Skeletal muscle satellite cell (primary cell): Measurements from ENCODE around the gene NUP42.
"Not testable (repeated sequence)": the region's sequence is repeated elsewhere in the genome, so short reads cannot be mapped to it uniquely, and the experiment has no call there.

Experiments
- H3K27me3 ChIP-seq: 2 replicates; pipeline ENCODE4 v1.7.0; 2013; ENCODE audit warnings: low read length; ENCODE audit not compliant: control insufficient read depth, insufficient read depth
- H3K36me3 ChIP-seq: 2 replicates; pipeline ENCODE4 v1.7.0; 2013; ENCODE audit warnings: mild to moderate bottlenecking, control low read depth, low read length; ENCODE audit not compliant: insufficient read depth
- H3K4me1 ChIP-seq: 2 replicates; pipeline ENCODE4 v1.7.0; 2013; ENCODE audit warnings: low read length; ENCODE audit not compliant: control insufficient read depth, insufficient read depth
- H3K4me2 ChIP-seq: 2 replicates; pipeline ENCODE4 v1.7.0; 2013; ENCODE audit warnings: mild to moderate bottlenecking, low read length
- H3K4me3 ChIP-seq: 2 replicates; pipeline ENCODE4 v1.7.0; 2013; ENCODE audit warnings: low read length
- H3K9ac ChIP-seq: 2 replicates; pipeline ENCODE4 v1.7.0; 2013; ENCODE audit warnings: mild to moderate bottlenecking, low read depth, low read length, moderate library complexity
- H3K9me3 ChIP-seq: replicated peaks from 2 replicates; pipeline ENCODE4 v1.7.0; 2013; ENCODE audit warnings: mild to moderate bottlenecking, control low read depth, low read length

NUP42 gene

DNA sequence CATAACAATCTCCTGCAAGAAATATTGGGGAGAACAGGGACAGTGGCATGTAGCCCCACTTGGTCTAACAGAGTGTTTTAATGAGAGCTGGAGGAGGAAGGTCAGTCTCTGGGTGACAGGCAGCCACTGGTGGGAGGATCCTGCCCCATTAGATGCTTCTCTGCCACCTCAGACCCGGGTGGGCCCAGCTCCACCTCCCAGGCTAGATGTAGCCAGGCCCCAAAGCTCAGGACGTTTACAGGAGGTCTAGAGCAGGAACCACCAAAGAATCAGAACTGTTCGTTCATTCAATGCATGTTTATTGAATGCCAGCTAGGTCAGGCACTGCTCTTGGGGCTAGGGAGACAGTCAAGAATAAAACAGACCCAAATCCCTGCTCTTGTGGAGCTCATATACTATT is 36.3 kb downstream of the NUP42 start:
- Histone ChIP-seq H3K27me3 (no peaks in the 10 kb centered on the region), H3K9me3 (no peaks in the 10 kb centered on the region), H3K4me2 (no peak overlapping the region), H3K4me3 (no peak overlapping the region), H3K9ac (no peak overlapping the region), H3K4me1 (no peaks in the 10 kb centered on the region), H3K36me3 (no peaks in the 10 kb centered on the region)

DNA sequence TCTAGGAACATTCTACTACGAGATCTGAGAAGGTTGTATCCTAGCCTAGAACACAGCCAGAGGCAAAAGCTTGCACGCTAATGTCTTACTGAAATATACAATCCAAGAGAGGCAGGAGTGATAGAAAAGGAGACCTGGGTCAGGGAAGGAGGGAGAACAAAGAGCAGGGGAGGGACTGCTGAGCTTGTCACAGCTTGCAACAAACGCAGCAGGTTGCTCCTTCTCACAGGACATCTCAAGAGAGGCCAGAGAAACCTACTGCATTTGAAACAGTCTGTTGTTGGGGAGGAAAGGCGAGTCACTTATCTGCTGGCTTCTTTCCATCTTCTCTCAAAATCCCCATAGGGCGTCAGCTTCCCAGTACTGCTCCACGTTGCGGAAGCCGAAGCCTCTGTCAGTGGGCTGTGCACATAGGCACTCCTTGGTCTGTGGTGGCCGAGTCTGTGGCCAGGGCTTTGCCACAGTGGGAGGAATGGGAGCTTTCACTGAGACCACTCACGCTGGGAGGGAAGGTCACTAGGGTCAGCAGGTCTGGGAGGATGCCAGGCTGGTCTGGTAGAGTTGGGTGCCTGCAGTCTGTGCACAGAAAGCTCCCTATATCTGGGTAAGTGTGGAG is 39.0 kb downstream of the NUP42 start:
- Histone ChIP-seq H3K4me3 (no peak overlapping the region), H3K27me3 (no peaks in the 10 kb centered on the region), H3K9me3 (no peaks in the 10 kb centered on the region), H3K4me2 (no peak overlapping the region), H3K4me1 (no peaks in the 10 kb centered on the region), H3K36me3 (no peaks in the 10 kb centered on the region), H3K9ac (no peak overlapping the region)

DNA sequence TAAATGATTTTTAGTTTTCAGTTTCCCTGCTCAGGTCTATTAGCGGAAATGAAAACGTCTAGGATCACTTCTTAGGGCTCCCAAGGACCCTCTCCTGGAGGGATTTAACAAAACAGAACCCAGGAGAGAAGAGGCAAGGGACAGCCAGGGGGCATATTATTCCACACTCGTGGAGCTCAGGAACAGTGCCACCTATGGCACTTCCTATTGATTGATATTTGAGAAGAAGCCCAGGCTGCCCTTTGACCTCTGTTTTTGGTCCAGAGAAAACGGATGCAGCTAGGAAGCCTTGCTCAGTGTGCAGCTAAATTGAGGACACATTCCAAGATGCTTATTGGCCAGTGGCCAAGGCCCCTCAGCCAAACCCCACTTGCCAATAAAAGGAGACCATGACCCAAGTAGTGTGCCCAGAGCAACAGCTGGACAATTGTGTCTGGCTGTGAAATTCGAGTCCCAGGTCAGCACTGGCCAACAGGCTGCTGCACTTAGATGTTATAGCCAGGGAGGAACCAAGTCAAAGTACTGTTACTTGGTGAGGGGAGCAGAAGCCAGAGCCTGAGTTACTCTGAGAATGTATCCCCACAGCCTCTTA is 40.7 kb downstream of the NUP42 start:
- Histone ChIP-seq H3K4me1 (no peaks in the 10 kb centered on the region), H3K9me3 (no peaks in the 10 kb centered on the region), H3K27me3 (no peaks in the 10 kb centered on the region), H3K9ac (no peak overlapping the region), H3K36me3 (no peaks in the 10 kb centered on the region), H3K4me2 (no peak overlapping the region), H3K4me3 (no peak overlapping the region)

DNA sequence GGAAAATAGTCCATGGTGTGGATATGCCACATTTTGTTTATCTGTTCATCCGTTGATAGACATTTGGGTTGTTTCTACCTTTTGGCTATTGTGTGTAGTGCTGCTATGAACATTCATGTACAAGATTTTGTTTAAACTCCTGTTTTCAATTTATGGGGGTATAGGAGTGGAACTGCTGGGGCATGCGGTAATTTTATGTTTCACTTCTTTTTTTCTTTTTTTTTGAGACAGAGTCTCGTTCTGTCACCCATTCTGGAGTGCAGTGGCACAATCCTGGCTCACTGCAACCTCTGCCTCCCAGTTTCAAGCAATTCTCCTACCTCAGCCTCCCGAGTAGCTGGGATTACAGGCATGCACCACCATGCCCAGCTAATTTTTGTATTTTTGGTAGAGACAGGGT is 42.5 kb downstream of the NUP42 start:
- not testable (repeated sequence) for H3K4me1 ChIP-seq, H3K4me3 ChIP-seq, H3K4me2 ChIP-seq, H3K36me3 ChIP-seq, H3K27me3 ChIP-seq, H3K9me3 ChIP-seq, H3K9ac ChIP-seq

DNA sequence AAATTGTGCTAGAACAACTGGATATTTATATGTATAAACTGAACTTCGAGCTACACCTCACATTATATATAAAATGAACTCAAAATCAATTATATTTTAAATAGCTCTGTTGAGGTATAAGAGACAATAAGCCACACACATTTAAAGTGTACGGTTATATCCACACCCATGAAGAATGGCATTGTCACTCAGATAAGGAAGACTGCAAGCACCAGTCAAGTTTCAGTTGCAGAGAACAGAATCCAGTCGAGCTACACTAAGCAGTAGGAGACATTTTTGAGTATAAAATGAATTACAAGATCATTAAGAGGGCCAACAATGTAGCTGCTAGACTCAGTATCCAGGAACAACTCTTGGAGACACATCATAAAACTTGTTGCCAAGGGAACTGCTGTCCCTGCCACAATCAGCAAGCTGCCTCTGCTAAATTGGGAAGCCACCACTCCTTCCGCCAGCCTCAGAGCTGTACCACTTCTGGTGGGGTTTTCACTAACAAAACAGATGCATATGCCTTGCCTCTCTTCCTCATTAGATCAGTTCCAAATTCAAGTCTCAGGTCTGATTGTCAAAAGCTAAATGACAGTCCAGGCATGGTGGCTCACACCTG is 45.1 kb downstream of the NUP42 start:
- H3K4me1 ChIP-seq = no peaks in the 10 kb centered on the region
- H3K4me3 ChIP-seq = no peak overlapping the region
- H3K9me3 ChIP-seq = no peaks in the 10 kb centered on the region
- H3K27me3 ChIP-seq = no peaks in the 10 kb centered on the region
- H3K9ac ChIP-seq = no peak overlapping the region
- no peaks in the 10 kb centered on the region for H3K36me3 ChIP-seq
- H3K4me2 ChIP-seq = no peak overlapping the region

DNA sequence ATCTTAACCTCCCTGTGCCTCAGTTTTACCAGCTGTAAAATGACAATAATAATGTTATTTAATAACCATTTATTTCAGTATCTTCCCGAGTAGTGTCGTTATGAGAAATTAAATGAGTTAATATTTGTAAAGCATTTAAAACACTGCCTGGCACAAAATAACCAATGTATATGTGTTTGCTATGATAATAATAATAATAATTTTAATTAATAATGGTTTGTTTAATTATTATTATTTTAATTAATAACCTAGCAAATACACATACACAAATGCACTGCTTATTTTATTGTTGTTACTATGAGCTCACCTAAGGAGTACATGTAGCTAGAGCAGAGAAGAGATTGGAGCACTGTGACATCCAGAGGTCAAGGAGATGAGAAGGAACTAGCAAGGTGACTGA is 46.6 kb downstream of the NUP42 start:
- Histone ChIP-seq H3K27me3 (no peaks in the 10 kb centered on the region), H3K4me2 (no peak overlapping the region), H3K9ac (no peak overlapping the region), H3K36me3 (no peaks in the 10 kb centered on the region), H3K4me3 (no peak overlapping the region), H3K4me1 (no peaks in the 10 kb centered on the region), H3K9me3 (no peaks in the 10 kb centered on the region)

DNA sequence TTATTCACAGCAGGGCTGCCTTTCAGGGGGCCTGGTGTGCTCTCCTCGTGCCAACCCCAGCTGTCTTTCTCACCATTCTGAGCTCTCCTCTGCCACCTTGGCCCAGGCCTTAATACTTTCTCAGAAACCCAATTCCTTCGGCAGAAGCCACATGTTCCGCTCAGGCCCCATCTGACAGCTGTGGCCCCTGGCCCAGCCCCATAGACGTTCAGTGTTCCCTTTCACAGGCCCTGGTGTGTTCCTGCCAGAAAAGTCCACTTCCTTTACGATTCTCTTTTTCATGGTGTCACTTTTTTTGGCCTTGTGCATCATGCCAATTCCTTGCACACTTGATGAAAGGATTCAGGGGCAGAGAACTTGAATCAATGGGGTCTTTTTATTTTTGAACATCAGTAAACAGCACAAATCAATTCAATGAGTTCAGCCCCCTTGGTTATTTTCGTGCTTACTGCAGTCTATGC is 48.8 kb downstream of the NUP42 start:
- Histone ChIP-seq H3K4me3 (no peak overlapping the region), H3K9ac (no peak overlapping the region), H3K4me2 (no peak overlapping the region), H3K9me3 (no peaks in the 10 kb centered on the region), H3K27me3 (no peaks in the 10 kb centered on the region), H3K36me3 (no peaks in the 10 kb centered on the region), H3K4me1 (peaks cover 6% of the 10 kb centered on the region)

DNA sequence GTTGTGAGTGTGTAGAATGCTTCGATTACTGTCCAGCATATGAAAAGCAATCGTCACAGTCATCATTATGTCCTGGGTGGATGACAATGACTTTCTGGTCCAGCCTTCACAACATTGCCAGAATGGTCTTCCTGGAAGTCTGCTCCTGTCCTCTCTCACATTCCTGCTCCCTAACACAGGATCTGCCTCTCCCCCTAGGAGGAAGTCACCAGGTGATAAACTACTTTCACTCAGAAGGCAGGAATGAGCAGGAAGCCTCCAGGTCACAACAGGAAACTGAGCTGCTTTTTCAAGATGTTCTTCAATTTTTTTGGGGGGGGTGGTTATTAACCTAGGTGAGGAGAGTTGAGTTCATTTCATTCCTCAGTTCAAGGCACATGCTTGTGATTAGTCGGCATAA is 51.1 kb downstream of the NUP42 start:
- Histone ChIP-seq H3K36me3 (no peaks in the 10 kb centered on the region), H3K4me3 (no peak overlapping the region), H3K4me2 (no peak overlapping the region), H3K4me1 (peaks cover 6% of the 10 kb centered on the region), H3K27me3 (no peaks in the 10 kb centered on the region), H3K9ac (no peak overlapping the region), H3K9me3 (no peaks in the 10 kb centered on the region)

DNA sequence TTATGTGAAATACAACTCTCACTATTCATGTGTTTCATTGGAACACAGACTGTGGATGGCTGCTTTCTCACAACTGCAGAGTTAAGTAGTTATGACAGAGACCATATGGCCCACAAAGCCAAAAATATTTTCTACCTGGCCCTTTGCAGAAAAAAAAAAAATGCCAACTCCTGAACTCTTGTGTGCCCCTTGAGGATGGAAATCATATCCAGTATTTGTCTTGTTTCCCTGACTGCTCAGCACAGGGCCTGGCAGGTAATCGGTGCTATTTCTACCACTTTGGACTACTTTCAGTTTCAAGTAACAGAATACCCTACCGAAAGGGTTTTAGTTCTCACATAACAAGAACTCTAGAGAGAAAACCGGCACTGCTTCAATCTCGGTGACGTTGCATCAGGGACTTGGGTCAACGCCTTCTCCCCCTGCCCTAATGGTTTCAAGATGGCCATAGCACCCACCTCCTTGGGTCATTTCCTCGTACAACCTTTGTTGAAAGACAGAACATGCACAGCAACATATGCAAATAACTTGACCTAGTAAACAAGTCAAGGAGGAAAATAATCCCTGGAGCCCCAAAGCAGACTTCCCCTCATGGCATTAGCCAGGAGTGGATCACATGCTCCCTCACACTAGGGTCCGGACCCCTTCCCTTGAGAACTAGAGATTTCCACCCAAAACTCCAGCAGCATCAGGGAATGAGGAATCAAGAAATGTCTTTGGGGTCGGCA is 52.9 kb downstream of the NUP42 start:
- H3K4me2 ChIP-seq = peak overlapping the region; percentile 52
- H3K27me3 ChIP-seq = no peaks in the 10 kb centered on the region
- no peak overlapping the region for H3K9ac ChIP-seq
- H3K4me3 ChIP-seq = no peak overlapping the region
- H3K36me3 ChIP-seq = no peaks in the 10 kb centered on the region
- peaks cover 6% of the 10 kb centered on the region for H3K4me1 ChIP-seq
- H3K9me3 ChIP-seq = no peaks in the 10 kb centered on the region

DNA sequence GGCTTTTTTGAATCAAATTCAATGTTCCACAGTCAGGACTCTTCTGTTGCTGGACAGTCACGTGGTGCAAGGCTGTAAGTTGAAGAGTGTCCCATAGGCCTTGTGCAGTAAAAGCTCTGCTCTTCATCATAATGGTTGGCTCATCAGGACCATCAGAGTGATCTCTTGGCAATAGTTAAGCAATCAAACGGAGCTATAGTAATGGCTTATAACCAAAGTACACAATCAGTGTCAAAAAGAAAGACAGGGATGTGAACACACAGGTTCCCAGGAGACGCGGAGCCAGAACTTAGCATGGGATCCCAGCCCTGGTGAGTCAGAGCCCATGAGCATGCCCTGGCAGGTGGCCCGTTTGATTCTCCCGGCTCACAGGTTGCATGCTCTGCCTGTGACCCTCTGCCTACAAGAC is 54.0 kb downstream of the NUP42 start:
- no peak overlapping the region for H3K9ac ChIP-seq
- H3K4me3 ChIP-seq = no peak overlapping the region

DNA sequence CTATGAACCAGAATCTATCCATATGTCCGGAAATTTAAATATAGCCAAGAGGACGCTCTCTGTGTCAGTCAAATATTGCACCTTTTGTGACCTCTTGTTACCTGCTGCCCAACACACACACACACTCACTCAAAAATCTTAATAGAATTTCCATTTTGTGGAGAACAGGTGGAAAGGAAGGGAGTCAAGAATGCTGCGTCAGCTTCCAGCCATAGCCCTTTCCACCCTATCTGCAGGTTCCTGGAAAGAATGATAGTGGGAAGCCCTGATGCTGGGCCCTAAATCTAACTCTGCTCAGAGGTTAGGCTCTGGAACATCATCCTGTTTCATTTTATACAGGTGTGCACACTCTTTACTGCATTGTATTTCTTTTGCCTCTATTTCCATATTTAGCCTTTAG is 55.2 kb downstream of the NUP42 start:
- Histone ChIP-seq H3K4me1 (peaks cover 6% of the 10 kb centered on the region), H3K36me3 (no peaks in the 10 kb centered on the region), H3K27me3 (no peaks in the 10 kb centered on the region), H3K4me3 (no peak overlapping the region), H3K4me2 (no peak overlapping the region), H3K9me3 (no peaks in the 10 kb centered on the region), H3K9ac (no peak overlapping the region)

More for the DNA sequence above, 54.0 kb downstream of the NUP42 start:
- Histone ChIP-seq H3K27me3 (no peaks in the 10 kb centered on the region), H3K4me1 (peaks cover 6% of the 10 kb centered on the region), H3K9me3 (no peaks in the 10 kb centered on the region), H3K36me3 (no peaks in the 10 kb centered on the region), H3K4me2 (no peak overlapping the region)
